Stimulated activated CD4-positive, alpha-beta T cell treated with anti-CD3 and anti-CD28 coated beads, TNF-alpha, amount 100 ng/mL, for 24 hours (primary cell): ENCODE results near the gene CCDC177.

ENCODE experiments used
- DNase-seq, 3 experiments: peaks; one replicate each; pipeline ENCODE4 v3.0.0-alpha.2; 2020; ENCODE audit warnings: low read depth in 3 of 3

The CCDC177 gene

DNA sequence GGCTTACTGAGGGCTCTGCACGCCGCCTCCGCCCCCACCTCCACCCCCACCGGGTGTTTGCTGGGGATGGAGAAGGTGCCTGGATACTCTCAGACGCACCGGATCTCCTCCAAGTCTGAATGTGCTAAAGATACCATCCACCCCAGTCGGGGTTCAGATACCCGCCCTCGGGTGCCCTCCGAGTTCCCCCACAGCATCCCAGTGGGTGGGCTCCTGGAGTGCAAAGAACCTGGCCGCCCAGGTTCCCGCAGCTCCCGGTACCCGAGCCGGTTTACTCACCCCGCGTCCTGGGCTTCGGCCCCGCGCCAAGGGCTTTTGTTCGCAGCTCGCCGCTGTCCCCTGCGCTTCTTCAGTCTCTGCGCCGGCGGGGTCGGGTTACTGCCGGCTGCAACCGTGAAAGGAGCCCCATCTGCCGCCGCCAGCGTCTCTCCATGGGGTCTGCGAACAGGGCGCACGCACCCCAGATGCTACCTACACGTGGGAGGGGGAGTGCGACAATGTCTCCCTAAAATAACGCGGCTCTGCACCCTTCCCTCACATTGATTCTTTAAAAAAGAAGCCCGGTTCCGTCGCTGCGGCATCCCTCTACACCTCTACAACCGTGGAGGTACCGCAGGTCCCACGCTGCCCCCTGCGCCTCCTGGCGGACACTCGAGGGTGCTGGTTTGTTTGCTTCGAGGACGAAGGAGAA lies at the start of gene CCDC177:
Gene CCDC177, minus strand, starts transcription at position 609 of the 691 bp plus-strand sequence. CDS start 1,249 bp downstream, outside the sequence.
- peak; percentile 61 to 78 (median 65) for DNase-seq

DNA sequence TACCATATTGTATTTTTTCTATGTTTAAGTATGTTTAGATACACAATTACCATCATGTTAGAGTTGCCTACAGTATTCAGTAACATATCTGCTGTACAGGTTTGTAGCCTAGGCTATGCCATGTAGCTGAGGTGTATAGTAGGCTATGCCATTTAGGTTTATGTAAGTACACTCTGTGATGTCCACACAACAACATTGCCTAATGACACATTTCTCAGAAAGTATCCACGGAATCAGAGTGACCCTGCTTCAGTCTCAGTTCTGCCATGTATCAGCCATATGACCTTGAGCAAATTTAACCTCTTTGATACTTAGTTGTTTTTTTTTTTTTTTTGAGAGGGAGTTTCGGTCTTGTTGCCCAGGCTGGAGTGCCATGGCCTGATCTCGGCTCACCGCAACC lies 49.5 kb upstream of the CCDC177 start:
- no peak for DNase-seq

DNA sequence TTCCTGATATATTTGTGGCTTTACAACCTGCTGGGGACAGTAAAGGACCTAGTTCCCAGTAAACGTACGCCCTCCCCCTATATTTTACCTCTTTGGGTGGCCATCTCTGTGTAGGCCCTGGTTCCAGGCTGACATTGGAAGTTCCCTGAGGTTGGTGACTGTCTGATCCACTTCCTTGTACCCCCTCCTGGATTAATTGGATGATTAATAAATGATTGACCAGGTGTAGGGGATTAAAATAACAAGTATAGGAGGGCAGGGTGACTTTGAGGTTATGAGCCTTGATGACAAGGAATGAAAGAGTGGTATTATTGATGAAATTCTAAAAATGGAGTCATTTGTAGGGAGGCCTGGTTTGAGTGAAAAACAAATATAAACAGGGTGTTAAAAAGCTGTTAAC lies 46.3 kb upstream of the CCDC177 start:
- no peak for DNase-seq

DNA sequence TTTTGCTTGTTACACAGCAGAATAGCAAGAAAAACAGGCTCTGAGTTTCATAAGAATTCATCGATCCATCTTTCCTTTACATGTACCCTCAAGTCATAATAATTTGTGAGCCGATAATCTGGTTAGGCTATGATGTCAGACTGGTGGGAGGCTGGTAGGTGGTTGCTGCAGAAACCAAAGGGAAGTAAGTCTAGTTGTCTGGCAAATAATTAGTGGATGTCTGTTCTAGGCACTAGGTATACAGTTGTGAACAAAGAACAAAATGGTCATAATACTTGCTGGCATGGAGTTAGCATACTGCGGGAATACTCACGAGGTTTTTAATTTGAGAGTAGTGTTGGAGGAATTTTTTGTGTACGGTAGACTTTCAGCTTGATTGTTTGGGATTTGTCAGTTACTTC lies 45.5 kb upstream of the CCDC177 start:
- no peak for DNase-seq

DNA sequence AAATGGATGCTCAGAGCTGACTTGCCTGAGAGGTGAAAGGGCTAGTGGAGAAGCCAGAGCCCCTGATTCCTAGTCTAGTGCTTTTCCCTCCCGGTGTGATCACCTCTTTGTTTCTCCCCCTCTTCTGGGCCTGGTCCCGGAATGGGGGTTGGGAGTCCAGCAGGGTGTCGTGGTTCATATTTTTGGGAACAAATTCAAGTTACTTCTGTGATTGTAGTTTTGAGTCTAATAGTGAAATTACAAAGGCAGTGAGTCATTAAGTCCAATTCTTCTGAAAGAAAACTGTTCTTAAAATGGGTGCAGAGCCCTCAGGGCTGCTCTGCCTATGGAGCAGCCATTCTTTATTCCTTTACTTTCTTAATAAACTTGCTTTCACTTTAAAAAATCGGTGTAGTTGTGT lies 44.3 kb upstream of the CCDC177 start:
- no peak for DNase-seq

DNA sequence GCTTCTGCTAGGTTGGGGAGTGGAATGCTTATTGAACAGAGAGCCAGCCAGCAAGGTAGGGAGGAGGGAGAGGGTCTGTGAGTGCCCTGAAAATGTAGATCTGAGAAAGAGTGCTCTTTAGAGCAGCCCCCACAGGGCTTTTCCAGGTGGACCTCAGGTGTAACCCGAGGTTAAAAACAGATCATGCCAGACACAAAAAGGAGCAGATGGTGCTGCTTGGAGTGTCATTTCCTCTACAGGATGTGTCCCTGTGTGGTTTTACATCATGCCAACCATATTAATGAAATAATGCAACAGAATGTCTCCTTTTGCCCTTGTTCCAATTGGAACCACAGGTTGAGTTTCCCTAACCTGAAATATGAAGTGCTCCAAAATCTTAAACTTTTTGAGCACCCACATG lies 43.1 kb upstream of the CCDC177 start:
- DNase-seq = no peak

DNA sequence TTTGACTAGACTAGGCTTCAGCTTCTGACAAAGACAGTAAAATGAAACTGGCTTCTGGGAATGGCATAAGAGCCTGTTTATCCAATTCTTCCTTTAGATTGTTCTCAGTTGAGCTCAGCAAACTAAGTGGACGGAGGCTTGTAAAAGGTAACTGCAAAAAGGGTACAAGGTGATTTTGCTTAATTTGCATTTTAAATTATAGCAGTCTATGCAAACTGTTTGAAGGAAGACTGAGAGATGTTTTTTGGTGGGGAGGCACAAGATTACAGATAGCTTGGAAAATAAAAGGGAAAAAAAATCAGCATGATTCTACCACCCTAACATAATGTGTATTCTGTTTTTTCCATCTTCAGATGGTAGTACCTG lies 41.7 kb upstream of the CCDC177 start:
- no peak for DNase-seq

DNA sequence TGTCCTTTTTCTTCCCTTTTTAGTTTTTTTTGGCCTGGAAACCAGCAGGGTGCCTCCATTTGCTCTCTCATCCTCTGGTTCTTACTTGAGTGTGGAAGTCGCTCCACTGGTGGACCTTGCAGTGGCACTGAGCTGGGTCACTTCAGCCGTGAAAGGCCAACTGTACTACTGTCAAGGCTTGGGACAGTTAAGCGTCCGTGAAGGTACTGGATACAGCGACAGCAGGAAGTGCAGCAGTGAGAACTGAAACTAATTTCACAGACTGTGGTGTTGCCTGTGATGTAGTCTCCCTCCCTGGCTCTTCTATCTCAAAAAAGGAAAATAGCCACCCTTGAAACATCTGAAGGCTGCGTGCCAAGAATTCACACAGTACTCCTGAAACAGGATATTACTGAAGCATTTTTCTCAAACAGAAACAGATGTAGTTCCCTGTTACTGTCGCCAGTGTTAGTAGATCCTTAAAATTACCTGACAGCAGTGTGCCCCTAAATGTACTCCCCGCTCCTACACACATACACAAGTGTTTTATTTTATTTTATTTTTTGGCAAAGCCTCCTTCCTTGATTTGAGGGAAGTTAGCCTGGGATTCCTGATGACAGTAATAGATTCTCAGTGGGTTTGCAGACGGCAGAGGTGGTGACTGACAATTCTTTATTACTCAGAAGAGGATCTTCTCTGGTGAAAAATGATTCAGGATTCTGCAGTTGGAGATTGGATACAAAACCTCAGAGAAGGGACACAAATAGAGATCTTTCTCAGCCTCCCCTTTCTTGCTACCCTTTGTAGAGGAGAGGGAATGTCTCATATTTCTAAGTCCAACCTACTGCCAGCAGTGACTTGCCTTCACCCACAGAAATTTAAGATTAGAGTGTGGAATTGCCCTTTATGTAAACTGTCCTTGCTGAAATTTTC lies 41.1 kb upstream of the CCDC177 start:
- DNase-seq = no peak

DNA sequence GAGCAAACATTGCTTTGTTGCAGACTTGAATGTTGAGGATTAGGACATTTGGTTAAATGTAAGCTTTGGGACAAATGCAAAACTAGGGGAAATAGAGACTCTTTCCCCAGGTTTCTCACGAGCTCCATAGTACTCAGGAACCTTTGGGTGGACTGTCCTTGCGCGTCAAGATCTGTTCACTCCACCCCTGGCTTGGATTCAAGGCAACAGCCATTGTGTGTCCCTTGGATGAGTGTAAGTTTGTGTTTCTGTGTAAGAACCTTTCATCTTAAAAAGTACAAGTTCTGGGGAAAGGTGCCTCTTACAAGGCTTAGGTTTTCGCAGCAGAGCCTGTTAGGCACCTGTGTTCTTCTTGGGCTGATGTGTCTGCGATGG lies 40.4 kb upstream of the CCDC177 start:
- DNase-seq = no peak

DNA sequence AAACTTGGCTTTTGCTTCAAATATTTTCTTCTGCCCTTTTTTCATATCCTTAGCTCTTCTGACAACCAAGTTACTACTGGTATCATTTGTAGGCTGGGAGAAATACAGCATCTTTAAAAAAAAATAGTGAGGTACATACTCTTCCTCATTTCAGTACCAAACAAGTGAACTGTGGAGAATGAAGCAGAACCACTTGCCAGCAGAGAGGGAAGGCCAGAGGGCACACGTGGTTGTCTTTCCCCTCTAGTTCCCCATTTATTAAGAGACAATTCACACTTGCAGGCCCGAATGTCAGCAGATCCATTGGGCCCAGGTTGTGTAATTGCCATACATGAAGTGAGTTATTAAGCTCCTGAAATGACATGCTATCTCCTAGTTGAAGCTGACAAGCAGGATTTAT lies 39.9 kb upstream of the CCDC177 start:
- DNase-seq = no peak

DNA sequence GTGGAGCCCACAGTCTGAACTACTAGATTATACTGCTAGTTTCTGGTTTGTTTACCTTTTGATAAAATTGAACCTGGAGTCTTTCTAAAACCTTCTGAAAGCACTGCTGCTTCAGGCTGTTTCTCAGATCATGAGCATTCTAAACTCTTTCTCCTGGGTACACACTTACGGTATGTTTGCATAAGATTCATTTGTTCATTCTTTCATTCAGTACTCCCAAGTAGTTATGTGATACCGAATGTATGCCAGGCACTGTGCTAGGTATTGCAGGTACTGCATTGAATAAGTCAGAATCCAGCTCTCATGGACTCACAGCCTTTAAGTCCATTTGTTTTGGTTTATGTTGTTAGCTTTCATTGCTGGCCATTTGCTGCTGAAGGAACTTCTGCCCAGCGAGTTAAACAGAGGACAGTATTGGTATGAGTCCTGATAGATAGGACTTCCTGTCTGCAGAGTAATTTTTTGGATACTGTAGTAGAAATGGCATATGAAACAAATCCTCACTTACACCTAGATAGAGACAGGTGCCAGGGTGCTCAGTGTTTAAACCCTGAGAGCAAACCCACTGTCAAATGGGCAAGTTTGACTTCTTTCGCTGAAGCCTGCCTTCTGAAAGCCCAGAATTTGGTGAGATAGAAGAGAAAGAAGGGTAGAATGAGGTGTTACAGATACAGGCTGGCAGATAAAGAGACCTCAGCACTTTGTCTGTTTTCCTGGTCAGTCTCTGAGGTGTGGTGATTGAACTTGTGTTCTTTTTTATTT lies 38.8 kb upstream of the CCDC177 start:
- DNase-seq = no peak

DNA sequence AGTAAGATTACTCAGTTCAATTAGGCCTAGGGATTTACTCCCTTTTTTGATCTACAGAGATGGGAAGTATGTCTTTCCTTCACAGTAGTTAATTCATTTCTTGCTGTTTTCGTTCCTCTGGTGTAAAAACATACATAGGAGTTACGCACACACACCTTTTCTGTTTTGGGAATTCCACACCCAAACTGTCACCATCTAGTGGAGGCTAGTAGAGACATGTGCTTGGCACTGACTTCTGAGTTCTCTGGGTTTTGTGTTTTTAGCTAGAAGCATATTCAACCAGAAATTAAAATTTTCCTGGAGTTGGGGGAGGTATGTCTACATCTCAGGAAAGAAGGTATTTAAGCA lies 38.1 kb upstream of the CCDC177 start:
- no peak for DNase-seq

DNA sequence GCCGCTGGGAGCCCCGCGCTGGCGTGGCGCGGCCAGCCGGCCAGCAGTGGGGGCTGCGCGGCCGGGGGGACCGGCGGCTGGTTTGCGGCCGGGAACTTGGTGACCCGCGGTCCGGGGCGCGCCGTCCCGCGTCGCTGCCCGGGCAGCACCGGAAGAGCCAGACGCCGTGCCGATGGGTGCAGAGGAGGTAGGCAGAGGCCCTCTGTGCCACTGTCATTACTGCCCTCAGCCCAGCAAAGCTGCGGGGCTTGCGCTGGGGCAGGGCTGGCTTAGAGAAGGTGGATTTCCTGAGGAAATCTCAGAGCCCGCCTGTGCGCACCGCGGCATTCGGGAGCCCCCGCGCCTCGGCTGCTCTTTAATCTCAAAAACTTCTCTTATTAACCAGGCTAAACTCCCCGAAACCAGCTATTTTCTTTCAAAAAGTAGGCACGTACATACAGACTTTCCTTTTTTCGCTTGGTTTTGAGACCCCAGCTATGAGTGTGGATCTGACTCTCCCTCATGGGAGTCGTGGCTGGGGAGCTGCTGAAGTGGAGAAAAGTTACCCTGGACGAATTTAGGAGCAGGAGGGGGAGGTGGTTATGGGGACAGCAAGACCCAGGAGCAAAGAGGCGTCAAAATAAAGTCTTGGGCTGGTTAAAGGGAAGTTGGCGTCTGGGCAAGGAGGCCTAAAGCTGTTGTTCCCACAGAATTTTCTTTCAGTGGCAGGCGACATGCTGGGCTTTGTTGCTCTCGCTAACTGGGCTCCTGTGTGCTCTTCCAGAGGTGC lies 37.5 kb upstream of the CCDC177 start:
- no peak for DNase-seq

DNA sequence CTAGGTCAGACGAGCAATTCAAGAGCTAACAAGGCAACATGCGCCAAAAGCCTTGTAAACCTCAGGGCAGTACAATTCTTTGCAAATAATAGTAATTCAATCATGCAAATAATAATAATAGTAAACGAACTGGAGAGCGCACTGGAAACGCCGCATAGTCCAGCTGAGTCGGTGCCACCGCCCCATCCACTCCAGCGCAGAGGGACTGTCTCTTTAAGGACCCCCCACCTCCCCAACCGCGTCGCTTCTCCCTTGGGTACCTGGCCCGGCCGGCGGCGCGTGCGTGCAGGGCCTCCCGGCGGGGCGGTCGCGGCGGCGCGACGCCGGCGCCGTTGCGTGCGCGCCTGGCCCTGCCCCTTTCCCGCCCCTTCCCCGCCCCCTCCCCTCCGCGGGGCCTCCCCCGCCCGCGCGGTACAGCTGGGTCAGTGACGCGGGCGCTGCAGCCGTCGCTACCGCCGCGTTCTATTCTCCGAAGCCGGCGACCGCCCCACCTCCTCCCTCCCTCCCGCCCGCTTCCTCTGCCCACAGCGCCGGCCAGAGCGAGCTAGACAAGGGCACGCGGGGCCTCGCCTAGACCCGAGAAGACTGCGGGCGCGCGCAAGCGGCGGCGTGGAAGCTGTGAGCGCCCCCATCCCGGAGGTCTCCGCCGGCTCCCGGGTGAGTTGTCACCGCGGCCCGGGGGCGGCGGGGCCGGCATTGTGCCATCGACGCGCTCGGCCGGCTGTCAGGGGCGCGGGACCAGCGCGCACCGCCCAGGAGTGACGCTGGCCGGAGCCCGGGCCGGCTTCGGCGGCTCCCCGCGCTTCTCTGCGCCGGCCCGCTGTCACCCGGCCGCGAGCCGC lies 36.7 kb upstream of the CCDC177 start, which contains the start of gene SUSD6:
Gene SUSD6, plus strand, starts transcription at position 425 of the 842 bp plus-strand sequence. CDS start 46,997 bp downstream, outside the sequence.
- DNase-seq = peak; percentile 79 to 85 (median 82)

DNA sequence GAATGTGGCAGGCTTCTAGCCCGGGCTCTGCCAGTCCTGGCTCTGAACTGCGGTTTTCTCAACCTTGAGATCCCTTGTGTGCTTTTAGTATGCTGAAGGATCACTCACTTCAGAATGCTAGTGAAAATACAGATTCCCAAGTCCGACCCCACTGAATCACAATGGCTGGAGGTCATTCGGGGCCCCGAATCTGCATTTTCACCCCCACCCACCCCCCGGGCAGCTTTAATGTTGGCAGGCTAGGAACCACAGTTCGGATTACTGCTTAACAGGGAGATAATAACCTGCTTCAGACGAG lies 36.2 kb upstream of the CCDC177 start:
- DNase-seq = no peak

DNA sequence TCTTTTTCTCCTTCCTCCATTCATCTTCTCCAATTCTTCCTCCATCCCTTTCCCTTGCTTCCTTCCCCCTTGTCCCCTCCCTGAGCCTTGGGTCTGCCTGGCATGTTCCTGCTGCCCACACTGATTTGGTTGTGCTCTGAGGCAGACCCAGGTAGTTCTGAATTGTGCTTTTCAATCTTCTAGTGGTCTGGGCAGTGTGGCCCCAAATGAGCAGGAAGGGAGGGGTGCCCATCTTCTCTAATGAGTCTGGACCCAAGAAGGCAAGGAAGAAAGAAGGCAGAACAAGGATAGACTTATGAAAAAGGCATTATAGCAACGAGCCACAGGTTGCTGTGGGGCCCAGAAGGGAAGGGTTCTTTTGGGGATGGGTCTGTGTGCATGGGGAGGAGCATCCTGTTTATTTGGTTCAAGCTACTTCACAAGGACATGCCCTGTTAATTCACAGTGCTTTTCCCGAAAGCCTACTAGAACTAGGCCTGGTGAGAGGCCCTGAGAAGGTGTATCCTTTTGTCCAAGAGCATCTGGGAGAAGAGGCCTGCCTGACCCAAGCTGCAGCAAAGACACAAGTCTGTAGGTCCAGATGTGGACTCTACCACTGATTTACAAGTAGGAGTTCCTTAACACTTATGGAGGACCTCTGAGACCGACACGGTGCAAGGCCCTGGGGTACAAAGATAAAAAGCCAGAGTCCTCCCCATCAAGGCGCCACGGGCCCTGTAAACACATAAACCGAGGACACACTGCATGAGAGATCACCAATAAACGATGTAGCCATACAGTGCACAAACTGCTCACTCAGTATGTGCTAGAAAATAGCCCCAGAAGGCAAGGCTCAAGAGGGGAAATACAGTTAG lies 35.6 kb upstream of the CCDC177 start:
- no peak for DNase-seq

DNA sequence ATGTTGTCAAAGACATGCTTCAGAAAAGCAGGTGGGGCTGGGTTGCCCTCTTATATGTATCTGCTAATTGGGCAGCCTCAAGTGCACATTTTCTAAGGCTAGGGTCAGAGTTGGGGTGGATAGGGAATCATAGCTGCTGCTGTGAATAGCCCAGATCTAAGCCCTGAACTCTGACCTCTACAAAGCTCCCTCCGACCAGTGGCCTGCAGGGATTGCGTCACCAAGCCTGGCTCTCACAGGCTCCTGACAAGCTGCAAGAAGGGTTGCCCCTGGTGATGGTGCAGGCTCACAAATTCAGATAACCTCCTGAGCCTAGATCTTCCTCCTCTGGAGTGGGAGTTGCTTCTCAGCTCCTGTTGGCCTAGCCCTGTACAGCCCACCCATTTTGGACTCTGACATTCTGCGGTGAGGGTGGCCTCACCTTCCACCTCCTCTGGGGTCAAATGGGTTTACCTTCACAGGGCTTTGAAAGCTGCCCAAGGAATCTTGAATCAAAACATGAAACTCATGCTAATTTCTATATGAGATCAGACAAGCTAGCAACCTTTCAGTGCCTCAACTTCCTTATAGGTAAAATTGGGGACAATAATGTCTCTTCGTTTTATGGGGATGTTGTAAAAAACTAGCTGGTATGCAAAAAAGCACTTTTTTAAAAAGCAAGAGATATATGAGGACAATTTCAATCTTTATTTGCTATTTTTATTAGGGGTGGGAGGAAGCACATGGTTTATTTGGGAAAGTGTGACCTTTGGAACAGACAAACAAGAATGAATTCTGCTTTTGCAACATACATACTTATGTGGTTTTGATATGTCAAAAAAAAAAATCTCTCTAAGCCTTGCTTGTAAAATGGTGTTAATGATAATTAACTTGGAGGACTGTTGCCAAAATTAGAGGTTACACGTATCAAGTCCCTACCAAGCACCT lies 31.9 kb upstream of the CCDC177 start:
- no peak for DNase-seq

DNA sequence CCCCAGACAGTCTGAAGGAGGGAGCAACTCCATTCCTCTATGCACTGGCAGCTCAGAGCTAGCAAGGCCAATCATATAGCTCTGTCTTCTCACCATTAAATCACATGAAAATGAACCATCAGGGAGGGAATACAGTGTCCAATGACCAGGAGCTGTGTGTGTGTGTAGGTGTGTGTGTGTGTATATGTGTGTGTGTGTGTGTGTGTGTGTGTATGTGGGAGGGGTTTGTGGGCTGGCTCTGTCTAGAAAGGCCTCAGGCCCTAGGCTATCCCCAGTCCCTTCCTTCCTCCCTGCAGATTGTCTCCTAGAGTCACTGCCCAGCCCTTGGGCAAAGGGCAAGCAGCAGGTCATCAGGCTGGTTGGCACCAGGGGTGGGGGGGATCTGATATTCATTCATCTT lies 31.1 kb upstream of the CCDC177 start:
- no peak for DNase-seq
